GM18868 (cell line): Measurements from ENCODE around the gene BMP10.

Source experiments
- ATAC-seq: cut with Tn5 transposase; IDR thresholded peaks from one replicate; pipeline ENCODE4 v1.9.1; 2021; ENCODE audit warnings: mild to moderate bottlenecking, moderate library complexity; ENCODE audit not compliant: unreplicated experiment

Gene BMP10

GRCh38 chr2:68825866-68826265 lies 45.3 kb downstream of the BMP10 start:
- ATAC-seq, result no peak

GRCh38 chr2:68824831-68825230 lies 46.4 kb downstream of the BMP10 start:
- no peak for ATAC-seq

- ATAC-seq, result no peak
Measured at GRCh38 chr2:68822207-68822872, 48.9 kb downstream of the BMP10 start.

- no peak for ATAC-seq
Measured at GRCh38 chr2:68819556-68819955, 51.6 kb downstream of the BMP10 start.

- ATAC-seq, result no peak
Measured at GRCh38 chr2:68817306-68817705, 53.9 kb downstream of the BMP10 start.
